Right kidney (tissue), 1 donor: Measurements from ENCODE around the gene GALNT15.

ENCODE experiments used
- DNase-seq: peaks from one replicate; pipeline ENCODE4 v3.0.0-alpha.2; 2016

GALNT15 gene

GRCh38 chr3:16227566-16227965 is 53.1 kb downstream of the GALNT15 start:
- no peak for DNase-seq

- DNase-seq: no peak
Measured at GRCh38 chr3:16229681-16230080, 55.2 kb downstream of the GALNT15 start.

GRCh38 chr3:16231983-16232382 is 57.5 kb downstream of the GALNT15 start:
- no peak for DNase-seq

- DNase-seq: no peak
Measured at GRCh38 chr3:16233806-16234205, 59.3 kb downstream of the GALNT15 start.

- no peak for DNase-seq
Measured at GRCh38 chr3:16234281-16234680, 59.8 kb downstream of the GALNT15 start.

GRCh38 chr3:16236030-16236639 is 61.7 kb downstream of the GALNT15 start:
- DNase-seq: no peak

DNA sequence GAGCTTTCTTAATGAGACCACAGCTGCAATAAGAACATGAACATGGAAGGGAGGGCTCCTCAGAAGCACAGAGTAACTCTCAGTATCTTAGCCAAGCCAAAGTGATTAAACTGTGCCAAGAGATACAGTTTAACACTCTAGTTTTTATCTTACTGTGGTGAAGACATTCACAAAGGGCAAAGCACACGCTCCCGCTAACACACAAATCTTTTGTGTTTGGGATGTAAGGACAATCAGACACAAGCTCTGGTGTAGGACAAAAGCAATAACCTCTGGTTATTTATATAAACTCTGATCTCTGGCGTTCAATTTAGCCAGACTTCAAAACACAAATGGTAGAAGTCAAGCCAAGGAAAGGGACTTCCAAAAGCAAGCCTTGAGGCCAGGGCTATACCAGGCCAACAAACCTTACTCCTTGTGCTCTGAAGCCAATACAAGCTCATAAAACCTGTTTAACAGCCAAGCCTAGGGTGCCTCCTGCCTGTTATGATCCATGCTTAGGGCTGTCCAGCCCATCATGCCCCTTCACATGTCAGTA is 62.4 kb downstream of the GALNT15 start:
- no peak for DNase-seq

- no peak for DNase-seq
Measured at GRCh38 chr3:16239086-16239770, 64.7 kb downstream of the GALNT15 start.

DNA sequence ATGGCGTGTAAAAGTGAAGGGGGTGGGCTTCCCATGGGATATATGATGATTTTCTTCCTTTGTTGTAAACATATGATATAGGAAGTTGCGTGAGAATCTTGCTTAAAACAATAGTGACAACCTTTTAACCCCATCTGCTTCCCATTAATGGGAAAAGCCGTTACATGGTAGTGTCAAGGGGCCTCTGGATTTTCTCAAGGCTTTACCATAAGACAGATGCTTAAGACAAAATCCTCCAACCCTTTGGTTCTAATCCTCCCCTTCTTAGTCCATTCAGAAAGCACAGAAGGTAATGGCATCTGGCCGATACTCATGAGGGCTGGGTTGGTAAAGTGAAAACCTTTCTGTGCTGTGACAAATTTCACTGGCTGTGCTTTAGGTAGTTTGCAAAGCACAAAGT is 65.3 kb downstream of the GALNT15 start:
- DNase-seq: no peak

GRCh38 chr3:16240229-16241023 is 65.9 kb downstream of the GALNT15 start:
- no peak for DNase-seq

DNA sequence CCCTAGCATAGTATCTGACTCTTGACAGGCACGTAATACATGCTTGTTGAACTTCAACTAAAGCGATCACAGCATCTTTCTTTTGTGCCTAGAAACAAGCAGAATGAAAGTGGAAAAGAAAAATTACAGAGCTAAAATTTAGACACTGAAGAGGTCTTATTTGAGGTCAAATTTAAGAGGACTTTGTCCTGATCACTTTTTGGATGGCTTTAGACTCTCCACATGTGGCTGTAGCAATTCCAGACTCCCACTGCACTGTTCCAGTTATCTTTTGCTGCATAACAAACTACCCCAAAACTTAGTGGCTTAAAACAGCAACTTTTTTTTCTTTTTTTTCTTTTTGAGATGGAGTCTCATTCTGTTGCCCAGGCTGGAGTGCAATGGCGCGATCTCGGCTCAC is 66.7 kb downstream of the GALNT15 start:
- no peak for DNase-seq

GRCh38 chr3:16242177-16242576 is 67.7 kb downstream of the GALNT15 start:
- no peak for DNase-seq

- no peak for DNase-seq
Measured at GRCh38 chr3:16243706-16244490, 69.4 kb downstream of the GALNT15 start.

DNA sequence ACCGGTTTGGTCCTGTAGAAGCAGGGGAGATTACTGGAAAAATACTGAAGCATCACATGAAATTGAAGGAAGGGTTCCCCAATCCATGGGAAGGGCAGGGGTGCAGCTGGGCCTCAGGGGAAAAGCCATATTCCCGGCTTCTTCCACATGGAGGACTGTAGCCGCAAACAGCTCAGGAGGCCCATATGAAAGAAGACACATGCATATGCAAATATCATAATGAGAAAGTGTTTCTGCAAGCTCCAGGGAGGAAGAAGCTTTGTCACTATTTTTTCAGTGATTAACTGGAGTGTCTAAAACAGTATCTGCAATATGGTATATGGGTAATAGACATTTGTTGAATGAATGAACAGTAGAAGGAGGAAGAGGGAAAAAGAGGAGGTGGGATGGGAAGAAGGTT is 71.1 kb downstream of the GALNT15 start:
- DNase-seq: no peak

GRCh38 chr3:16247282-16248061 is 73.0 kb downstream of the GALNT15 start:
- DNase-seq: peak; percentile 49

- DNase-seq: no peak
Measured at GRCh38 chr3:16248556-16248955, 74.1 kb downstream of the GALNT15 start.

DNA sequence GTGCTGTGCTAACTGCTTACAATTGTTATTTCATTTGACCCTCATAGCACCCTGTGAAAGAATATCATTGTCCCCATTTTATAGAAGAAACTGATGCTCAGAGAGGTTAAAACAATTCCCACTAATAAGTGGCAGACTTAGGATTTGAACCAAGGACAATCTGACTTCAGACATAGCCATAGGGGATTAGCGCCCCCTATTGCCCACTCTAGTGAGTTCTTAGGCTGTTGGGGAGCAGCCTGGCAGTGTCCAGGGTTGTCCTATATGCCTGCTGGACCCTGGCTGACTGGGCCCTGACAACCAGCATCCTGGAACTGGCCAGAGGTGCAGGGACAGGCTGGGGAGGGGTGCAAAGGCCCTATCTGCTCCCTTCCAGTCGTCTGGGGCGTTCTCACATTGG is 74.9 kb downstream of the GALNT15 start:
- DNase-seq: no peak

DNA sequence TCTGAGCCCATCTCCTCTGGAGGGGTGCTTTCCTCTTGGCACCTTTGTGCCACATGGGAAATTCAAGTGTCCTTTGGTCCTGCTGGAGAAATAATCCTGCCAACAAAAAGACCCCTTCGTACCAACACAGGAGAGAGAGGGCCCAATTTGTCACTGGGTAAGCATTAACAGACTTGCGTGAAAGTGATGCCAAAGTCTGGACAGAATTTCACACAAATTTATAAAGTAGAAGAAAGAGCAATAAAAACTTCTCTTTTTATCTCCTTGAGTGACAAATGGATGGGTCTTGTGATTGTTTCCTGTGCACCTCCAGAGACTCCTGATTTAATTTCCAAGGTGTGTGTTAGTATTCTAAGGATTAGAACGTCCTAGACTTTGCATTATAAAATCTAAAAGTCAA is 75.4 kb downstream of the GALNT15 start:
- DNase-seq: no peak

GRCh38 chr3:16251316-16252085 is 77.0 kb downstream of the GALNT15 start:
- no peak for DNase-seq

- no peak for DNase-seq
Measured at GRCh38 chr3:16252243-16252978, 77.9 kb downstream of the GALNT15 start.
